Measurements from ENCODE around the gene WDR45B.
A peak's percentile ranks its signal among the peaks of the same experiment; 100 is the strongest.
"Not testable (repeated sequence)": the region's sequence is repeated elsewhere in the genome, so short reads cannot be mapped to it uniquely, and the experiment has no call there.

The WDR45B gene

DNA sequence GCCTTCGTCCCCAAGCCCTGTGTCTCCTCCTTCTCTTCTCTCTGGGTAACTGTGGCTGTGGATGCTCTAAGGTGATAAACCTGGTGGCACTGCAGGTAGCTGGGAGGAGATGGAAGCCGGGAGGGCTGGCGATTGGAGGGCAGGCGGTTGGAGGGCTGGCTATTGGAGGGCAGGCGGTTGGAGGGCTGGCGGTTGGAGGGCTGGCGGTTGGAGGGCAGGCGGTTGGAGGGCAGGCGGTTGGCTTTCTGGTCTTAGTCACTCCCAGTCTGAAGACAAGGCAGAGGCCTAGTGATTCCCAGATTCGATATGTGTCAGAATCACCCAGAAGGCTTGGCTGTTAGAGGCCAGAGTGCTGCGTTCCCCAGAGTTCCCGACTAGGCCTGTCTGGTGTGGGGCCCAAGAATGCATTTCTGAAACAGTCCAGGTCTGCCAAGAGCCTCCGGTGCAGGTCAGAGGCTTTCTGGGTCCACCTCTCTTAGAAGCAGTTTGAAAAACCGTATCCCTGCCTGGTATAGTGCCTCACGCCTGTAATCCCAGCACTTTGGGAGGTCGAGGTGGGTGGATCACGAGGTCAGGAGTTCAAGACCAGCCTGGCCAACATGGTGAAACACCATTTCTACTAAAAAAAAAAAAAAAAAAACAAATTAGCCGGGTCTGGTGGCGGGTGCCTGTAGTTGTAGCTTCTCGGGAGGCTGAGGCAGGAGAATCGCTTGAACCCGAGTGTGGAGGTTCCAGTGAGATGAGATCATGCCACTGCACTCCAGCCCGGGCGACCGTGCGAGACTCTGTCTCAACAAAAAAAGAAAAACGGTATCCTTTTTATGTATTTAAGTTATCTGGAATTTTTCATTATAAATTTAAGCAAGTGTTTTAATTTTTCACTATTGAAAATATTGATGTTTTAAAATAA, 59.7 kb downstream of the WDR45B start:
- Mint-ChIP-seq H3K4me3 (no peak overlapping the region), H3K27me3 (no peaks in the 10 kb centered on the region), H3K27ac (no peak overlapping the region), H3K4me1 (peaks cover 27% of the 10 kb centered on the region), H3K9me3 (no peaks in the 10 kb centered on the region), H3K36me3 (peaks cover 33% of the 10 kb centered on the region)
- CTCF ChIA-PET: no interaction called here
- no peak for DNase-seq

DNA sequence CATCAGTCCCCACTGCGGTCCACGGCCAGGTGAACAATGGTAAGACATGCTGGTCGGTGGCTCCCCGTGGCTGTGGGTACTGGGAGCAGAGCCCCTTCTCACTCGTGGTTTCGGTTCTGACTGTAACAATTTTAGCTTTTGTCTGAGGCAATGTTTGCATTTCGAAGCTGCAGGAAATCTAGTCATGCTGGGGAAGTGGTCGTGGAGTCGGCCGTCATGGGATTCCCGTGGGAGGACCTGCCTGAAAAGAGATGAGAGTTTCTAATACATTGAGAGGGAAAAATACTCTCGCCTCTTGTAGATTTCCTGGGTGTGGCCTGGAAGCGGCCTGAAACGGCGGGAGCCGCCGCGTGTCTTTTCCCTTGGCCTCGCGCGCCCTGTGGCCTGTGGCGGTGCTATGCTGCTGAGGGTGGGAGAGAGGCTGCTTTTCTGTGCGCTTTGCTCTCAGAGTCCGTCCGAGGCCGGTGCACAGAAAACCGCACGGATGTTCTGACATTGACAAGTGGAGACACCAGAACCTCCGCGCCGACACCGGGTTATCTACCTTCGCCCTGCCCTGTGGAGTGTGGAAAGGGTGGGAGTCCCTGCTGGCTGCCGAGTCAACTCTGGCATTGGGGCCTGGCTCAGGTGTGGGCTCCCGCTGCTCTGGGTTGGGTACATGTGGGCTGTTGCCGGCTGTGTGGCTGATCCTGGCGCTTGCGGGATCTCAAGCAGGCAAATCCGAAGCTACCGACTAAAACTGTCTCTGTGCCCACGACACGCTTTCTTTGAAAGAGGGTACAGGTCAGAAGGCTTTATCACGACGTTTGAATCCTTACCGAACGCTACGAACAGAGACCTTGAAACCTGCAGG, 60.8 kb downstream of the WDR45B start:
- no peaks in the 10 kb centered on the region for H3K9me3 Mint-ChIP-seq
- H3K27ac Mint-ChIP-seq: peak overlapping the region; percentile 59
- peaks cover 30% of the 10 kb centered on the region for H3K36me3 Mint-ChIP-seq
- H3K4me3 Mint-ChIP-seq: no peak overlapping the region
- peaks cover 16% of the 10 kb centered on the region for H3K4me1 Mint-ChIP-seq
- DNase-seq: no peak
- CTCF ChIA-PET: no interaction called here
- H3K27me3 Mint-ChIP-seq: no peaks in the 10 kb centered on the region

DNA sequence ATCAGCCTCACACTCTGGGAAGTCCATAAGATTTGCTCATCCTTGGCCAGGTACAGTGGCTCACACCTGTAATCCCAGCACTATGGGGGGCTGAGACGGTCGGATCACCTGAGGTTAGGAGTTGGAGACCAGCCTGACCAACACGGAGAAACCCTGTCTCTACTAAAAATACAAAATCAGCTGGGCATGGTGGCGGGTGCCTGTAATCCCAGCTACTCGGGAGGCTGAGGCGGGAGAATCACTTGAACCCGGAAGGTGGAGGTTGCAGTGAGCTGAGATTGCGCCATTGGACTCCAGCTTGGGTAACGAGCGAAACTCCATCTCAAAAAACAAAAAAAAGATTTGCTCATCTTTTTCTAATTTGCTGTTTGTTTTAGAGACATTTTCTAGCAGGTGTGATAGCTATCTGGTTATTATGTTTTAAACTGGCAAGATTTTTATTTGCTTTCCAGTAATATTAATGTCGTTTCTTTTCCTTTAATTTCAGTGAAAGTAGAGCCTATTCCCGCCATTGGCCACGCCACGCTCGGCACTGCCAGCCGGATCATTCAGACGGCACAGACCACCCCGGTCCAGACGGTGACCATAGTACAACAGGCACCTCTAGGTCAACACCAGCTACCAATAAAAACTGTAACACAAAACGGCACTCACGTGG, 61.5 kb downstream of the WDR45B start:
- CTCF ChIA-PET: no interaction called here
- Mint-ChIP-seq H3K9me3 (no peaks in the 10 kb centered on the region), H3K36me3 (peaks cover 30% of the 10 kb centered on the region), H3K4me1 (peaks cover 9% of the 10 kb centered on the region), H3K27ac (peak overlapping the region; percentile 59), H3K4me3 (no peak overlapping the region), H3K27me3 (no peaks in the 10 kb centered on the region)
- no peak for DNase-seq

DNA sequence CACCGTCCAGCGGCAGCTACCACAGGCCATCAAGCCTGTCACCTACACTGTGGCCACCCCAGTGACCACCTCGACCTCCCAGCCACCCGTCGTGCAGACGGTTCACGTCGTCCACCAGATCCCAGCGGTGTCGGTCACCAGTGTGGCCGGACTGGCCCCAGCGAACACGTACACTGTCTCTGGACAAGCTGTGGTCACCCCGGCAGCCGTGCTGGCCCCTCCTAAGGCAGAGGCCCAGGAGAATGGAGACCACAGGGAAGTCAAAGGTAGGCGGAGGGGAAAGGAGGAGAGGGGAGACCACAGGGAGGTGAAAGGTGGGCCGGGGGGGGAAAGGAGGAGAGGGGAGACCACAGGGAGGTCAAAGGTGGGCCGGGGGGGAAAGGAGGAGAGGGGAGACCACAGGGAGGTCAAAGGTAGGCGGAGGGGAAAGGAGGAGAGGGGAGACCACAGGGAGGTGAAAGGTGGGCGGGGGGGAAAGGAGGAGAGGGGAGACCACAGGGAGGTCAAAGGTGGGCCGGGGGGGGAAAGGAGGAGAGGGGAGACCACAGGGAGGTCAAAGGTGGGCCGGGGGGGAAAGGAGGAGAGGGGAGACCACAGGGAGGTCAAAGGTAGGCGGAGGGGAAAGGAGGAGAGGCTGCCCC, 62.2 kb downstream of the WDR45B start:
- DNase-seq, H3K4me3 Mint-ChIP-seq, H3K27me3 Mint-ChIP-seq, H3K4me1 Mint-ChIP-seq, CTCF ChIA-PET, H3K9me3 Mint-ChIP-seq: not testable (repeated sequence)
- Mint-ChIP-seq H3K36me3 (peaks cover 30% of the 10 kb centered on the region), H3K27ac (peak overlapping the region; percentile 52)

DNA sequence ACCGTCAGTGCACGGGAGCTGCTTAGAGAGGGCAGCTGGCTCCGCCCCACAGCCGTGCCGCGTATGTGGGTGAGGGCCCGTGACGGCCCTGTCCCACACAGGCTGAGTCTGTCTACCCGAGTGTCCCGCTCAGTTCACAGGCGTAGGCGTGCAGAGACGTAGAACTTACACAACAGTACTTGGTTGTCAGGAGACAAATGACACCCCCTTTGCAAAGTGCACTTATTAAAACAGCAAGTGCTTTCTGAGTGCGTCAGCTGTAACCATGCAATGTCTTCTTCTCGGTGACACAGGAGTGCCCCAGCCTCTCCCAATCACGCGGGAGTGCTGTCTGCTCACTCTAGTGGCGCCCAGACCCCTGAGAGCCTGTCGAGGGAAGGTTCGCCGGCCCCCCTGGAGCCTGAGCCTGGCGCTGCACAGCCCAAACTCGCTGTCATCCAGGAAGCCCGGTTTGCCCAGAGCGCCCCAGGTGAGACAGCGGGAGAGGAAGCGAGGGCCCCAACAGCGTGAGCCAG, 64.5 kb downstream of the WDR45B start:
- no peak overlapping the region for H3K27ac Mint-ChIP-seq
- H3K27me3 Mint-ChIP-seq: no peaks in the 10 kb centered on the region
- H3K4me1 Mint-ChIP-seq: peaks cover 6% of the 10 kb centered on the region
- no peaks in the 10 kb centered on the region for H3K9me3 Mint-ChIP-seq
- H3K4me3 Mint-ChIP-seq: no peak overlapping the region
- peaks cover 30% of the 10 kb centered on the region for H3K36me3 Mint-ChIP-seq
- CTCF ChIA-PET: no interaction called here
- no peak for DNase-seq

DNA sequence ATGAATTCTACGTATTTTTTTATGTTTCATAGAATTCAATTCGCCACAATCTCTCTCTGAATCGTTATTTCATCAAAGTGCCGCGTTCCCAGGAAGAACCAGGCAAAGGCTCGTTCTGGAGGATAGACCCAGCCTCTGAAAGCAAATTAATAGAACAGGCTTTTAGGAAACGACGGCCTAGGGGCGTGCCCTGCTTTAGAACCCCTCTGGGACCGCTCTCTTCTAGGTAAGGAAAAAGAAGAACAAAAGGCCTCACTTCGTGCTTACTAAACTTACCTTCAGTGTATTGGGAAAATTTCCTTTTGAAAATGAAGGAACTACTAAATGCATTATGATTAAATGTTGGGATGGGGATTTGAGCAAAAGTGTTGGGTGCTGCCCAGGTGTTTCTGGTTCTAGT, 65.5 kb downstream of the WDR45B start:
- Mint-ChIP-seq H3K4me1 (peaks cover 6% of the 10 kb centered on the region), H3K27me3 (no peaks in the 10 kb centered on the region), H3K27ac (no peak overlapping the region), H3K9me3 (no peaks in the 10 kb centered on the region), H3K4me3 (no peak overlapping the region), H3K36me3 (peaks cover 23% of the 10 kb centered on the region)
- no peak for DNase-seq
- CTCF ChIA-PET: no interaction called here

DNA sequence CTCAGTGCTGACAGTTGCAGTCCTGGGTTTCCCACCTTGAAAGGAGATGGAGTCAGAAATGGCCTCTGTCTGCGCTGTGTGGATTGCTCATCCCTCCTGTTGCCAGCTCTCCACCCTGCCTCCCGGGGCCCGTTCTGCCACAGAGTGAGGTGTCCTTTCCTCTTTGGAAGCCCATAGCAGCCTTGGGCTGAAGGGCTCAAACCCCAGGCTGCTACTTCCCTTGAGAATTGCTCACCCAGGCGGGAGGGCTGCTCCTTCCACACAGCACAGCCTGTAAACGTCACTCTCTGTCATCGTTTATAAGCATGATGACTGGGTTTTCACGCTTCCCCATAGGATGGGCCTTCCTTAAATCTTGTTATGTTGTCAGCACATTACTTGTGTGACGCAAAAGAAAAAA, 66.0 kb downstream of the WDR45B start:
- H3K36me3 Mint-ChIP-seq: peaks cover 21% of the 10 kb centered on the region

DNA sequence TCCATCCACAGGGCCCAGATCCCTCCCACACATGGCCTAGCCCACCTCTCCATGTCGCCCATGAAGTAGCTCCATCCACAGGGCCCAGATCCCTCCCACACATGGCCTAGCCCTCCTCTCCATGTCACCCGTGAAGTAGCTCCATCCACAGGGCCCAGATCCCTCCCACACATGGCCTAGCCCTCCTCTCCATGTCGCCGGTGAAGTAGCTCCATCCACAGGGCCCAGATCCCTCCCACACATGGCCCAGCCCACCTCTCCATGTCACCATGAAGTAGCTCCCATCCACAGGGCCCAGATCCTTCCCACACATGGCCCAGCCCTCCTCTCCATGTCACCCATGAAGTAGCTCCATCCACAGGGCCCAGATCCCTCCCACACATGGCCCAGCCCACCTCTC, 68.3 kb downstream of the WDR45B start:
- H3K4me1 Mint-ChIP-seq, H3K27ac Mint-ChIP-seq, H3K9me3 Mint-ChIP-seq, H3K4me3 Mint-ChIP-seq, H3K27me3 Mint-ChIP-seq, CTCF ChIA-PET, DNase-seq: not testable (repeated sequence)
- H3K36me3 Mint-ChIP-seq: peaks cover 11% of the 10 kb centered on the region

More for the DNA sequence above, 66.0 kb downstream of the WDR45B start:
- no peak for DNase-seq
- peaks cover 5% of the 10 kb centered on the region for H3K4me1 Mint-ChIP-seq
- no peak overlapping the region for H3K4me3 Mint-ChIP-seq
- no peaks in the 10 kb centered on the region for H3K27me3 Mint-ChIP-seq
- CTCF ChIA-PET: no interaction called here
- no peaks in the 10 kb centered on the region for H3K9me3 Mint-ChIP-seq
- no peak overlapping the region for H3K27ac Mint-ChIP-seq

DNA sequence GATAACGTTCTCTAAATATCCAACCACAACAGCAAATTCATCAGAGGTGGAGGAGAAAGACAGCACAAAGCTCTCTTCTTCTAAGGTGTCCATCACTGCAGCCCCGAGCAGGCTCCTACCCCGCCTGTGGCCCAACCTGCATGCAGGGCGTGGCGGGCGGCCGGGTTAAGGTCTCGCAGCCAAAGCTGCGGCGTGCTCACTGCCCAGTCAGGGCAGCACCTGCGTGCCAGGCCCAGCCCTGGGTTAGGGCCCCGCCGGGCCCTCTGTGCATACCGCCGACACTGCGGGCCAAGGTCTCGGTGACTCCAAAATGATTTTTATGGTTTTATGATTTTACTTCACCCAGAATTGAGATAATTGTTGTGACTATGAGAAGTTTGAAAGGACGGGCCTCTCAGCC, 70.9 kb downstream of the WDR45B start:
- Mint-ChIP-seq H3K4me3 (no peak overlapping the region), H3K27ac (no peak overlapping the region), H3K36me3 (peaks cover 9% of the 10 kb centered on the region), H3K4me1 (no peaks in the 10 kb centered on the region), H3K27me3 (no peaks in the 10 kb centered on the region), H3K9me3 (no peaks in the 10 kb centered on the region)
- CTCF ChIA-PET: no interaction called here
- DNase-seq: no peak

DNA sequence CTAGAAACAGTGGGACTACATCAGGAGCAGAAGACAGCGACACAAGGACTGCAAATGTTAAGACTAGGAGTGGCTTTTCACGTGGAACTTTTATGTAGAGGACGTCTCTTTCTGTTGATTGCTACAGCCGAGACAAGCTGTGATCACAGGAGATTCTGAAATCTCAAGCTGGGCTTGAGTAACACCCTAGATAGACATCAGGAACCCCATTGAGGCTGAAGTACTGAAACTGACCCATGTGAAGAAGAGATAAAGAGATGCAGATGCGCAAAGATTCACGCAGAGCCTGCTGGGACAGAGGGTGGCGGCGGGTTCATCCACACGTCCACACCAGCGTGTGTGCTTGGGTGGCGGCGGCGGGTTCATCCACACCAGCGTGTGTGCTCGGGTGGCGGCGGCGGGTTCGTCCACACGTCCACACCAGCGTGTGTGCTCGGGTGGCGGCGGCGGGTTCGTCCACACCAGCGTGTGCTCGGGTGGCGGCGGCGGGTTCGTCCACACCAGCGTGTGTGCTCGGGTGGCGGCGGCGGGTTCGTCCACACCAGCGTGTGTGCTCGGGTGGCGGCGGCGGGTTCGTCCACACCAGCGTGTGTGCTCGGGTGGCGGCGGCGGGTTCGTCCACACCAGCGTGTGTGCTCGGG, 72.5 kb downstream of the WDR45B start:
- H3K36me3 Mint-ChIP-seq: peaks cover 16% of the 10 kb centered on the region
- H3K4me3 Mint-ChIP-seq, H3K9me3 Mint-ChIP-seq, H3K27ac Mint-ChIP-seq, H3K4me1 Mint-ChIP-seq, CTCF ChIA-PET, DNase-seq, H3K27me3 Mint-ChIP-seq: not testable (repeated sequence)

DNA sequence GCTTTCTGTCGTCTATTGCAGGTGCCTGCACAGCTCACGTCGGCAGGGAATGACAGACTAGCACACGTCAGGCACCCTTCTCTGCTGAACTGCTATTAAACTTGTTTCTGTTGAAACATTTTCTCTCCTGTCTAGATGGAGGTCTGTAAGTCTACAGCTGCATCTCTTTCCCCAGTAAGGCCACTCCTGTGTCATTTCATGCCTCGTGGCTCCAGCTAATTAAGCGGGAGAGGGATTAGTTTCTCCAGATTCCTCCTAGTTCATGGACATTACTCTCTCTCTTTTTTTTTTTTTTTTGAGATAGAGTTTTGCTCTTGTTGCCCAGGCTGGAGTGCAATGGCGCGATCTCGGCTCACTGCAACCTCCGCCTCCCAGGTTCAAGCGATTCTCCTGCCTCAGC, 74.2 kb downstream of the WDR45B start:
- no peak overlapping the region for H3K4me3 Mint-ChIP-seq
- no peak overlapping the region for H3K27ac Mint-ChIP-seq
- CTCF ChIA-PET: no interaction called here
- no peaks in the 10 kb centered on the region for H3K4me1 Mint-ChIP-seq
- no peaks in the 10 kb centered on the region for H3K27me3 Mint-ChIP-seq
- peaks cover 22% of the 10 kb centered on the region for H3K36me3 Mint-ChIP-seq
- DNase-seq: no peak
- H3K9me3 Mint-ChIP-seq: no peaks in the 10 kb centered on the region

DNA sequence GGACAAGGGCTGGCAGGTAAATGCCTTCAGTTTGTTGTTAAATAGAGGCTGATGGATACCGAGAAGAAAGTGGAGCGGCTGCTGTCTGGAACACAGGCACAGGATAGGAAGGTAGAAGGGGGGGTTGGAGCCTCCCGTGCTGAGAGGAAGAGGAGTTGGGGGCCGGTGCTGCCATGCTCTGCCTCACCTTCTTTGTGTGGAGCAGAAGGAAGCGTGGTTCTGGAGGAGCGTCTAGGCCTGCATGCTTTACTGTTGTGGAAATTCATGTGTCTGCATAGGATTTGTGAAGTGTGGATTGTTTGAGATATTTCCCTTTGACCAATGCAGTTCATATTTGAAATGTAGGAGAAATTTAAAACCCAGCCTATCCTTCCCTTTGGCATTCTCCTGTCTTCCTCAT, 76.4 kb downstream of the WDR45B start:
- Mint-ChIP-seq H3K27me3 (no peaks in the 10 kb centered on the region), H3K36me3 (peaks cover 26% of the 10 kb centered on the region), H3K9me3 (no peaks in the 10 kb centered on the region), H3K27ac (no peak overlapping the region), H3K4me3 (no peak overlapping the region), H3K4me1 (no peaks in the 10 kb centered on the region)
- DNase-seq: no peak
- CTCF ChIA-PET: interaction anchor here (0.6 kb wide), 1 partner anchor 40 kb away, joined by 3 read pairs; no protein-coding TSS in a partner anchor

DNA sequence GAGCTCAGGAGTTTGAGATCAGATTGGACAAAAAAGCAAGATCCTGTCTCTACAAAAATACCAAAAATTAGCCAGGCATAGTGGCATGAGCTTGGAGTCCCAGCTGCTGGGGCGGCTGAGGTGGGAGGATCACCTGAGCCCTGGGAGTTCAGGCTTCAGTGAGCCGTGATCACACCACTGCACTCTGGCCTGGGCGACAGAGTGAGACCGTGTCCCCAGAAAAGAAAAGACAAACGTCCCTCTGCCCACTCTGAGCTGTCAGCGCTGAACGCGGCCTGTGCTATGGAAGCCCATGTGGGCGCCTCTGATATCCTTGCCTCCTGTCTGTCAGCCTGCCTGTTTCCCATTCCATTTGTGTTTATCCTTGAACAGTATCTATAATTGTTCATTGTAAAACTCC, 78.0 kb downstream of the WDR45B start:
- no peak overlapping the region for H3K27ac Mint-ChIP-seq
- no peak for DNase-seq
- H3K4me3 Mint-ChIP-seq: no peak overlapping the region
- H3K27me3 Mint-ChIP-seq: no peaks in the 10 kb centered on the region
- H3K4me1 Mint-ChIP-seq: no peaks in the 10 kb centered on the region
- H3K36me3 Mint-ChIP-seq: peaks cover 29% of the 10 kb centered on the region
- no peaks in the 10 kb centered on the region for H3K9me3 Mint-ChIP-seq
- CTCF ChIA-PET: interaction anchor here (0.6 kb wide), 1 partner anchor 259 kb away, joined by 3 read pairs; no protein-coding TSS in a partner anchor
